Stimulated activated CD8-positive, alpha-beta memory T cell treated with anti-CD3 and anti-CD28 coated beads, Interleukin-15, amount 100 ng/mL, for 4 hours (primary cell): ENCODE measurements around the gene PLXDC1.
"Not testable (repeated sequence)": the region's sequence is repeated elsewhere in the genome, so short reads cannot be mapped to it uniquely, and the experiment has no call there.

Source experiments
- DNase-seq, 2 donors: peaks; one replicate each; pipeline ENCODE4 v3.0.0-alpha.2; 2020; ENCODE audit warnings: low read depth in 2 of 2

Gene PLXDC1

GRCh38 chr17:39062846-39063680 lies 88.4 kb downstream of the PLXDC1 start:
- no peak for DNase-seq

GRCh38 chr17:39058524-39058923 lies 92.9 kb downstream of the PLXDC1 start:
- DNase-seq = no peak

GRCh38 chr17:39057701-39058206 lies 93.7 kb downstream of the PLXDC1 start:
- DNase-seq = no peak

GRCh38 chr17:39054111-39054645 lies 97.3 kb downstream of the PLXDC1 start:
- no peak for DNase-seq

GRCh38 chr17:39052423-39052822 lies 99.0 kb downstream of the PLXDC1 start:
- DNase-seq = not testable (repeated sequence)

- no peak for DNase-seq
Observed at GRCh38 chr17:39051001-39051585, 100.3 kb downstream of the PLXDC1 start.

- DNase-seq = no peak
Observed at GRCh38 chr17:39045948-39046679, 105.3 kb downstream of the PLXDC1 start.

GRCh38 chr17:39036009-39036408 lies 115.4 kb downstream of the PLXDC1 start:
- no peak for DNase-seq

GRCh38 chr17:39035578-39035977 lies 115.9 kb downstream of the PLXDC1 start:
- not testable (repeated sequence) for DNase-seq

GRCh38 chr17:39028690-39029089 lies 122.7 kb downstream of the PLXDC1 start:
- no peak for DNase-seq

GRCh38 chr17:39027455-39028035 lies 123.9 kb downstream of the PLXDC1 start:
- DNase-seq = no peak

- DNase-seq = no peak
Observed at GRCh38 chr17:39026980-39027451, 124.4 kb downstream of the PLXDC1 start.

GRCh38 chr17:39026346-39026745 lies 125.1 kb downstream of the PLXDC1 start:
- not testable (repeated sequence) for DNase-seq

- DNase-seq = no peak
Observed at GRCh38 chr17:39022924-39023323, 128.5 kb downstream of the PLXDC1 start.

GRCh38 chr17:39020037-39020436 lies 131.4 kb downstream of the PLXDC1 start:
- DNase-seq = not testable (repeated sequence)

GRCh38 chr17:39018267-39019134 lies 132.9 kb downstream of the PLXDC1 start:
- no peak for DNase-seq

GRCh38 chr17:39016193-39017153 lies 135.0 kb downstream of the PLXDC1 start:
- no peak for DNase-seq

GRCh38 chr17:39015546-39015935 lies 135.9 kb downstream of the PLXDC1 start:
- DNase-seq = no peak

GRCh38 chr17:39014795-39015545 lies 136.5 kb downstream of the PLXDC1 start:
- DNase-seq = no peak
